COLO668 (cell line): Measurements from ENCODE around the gene SLC39A7.
A peak's percentile ranks its signal among the peaks of the same experiment; 100 is the strongest.

ENCODE experiments used
- DNase-seq: peaks from one replicate; lab custom pipeline; 2025; ENCODE audit not compliant: unreplicated experiment; lab: John Stamatoyannopoulos, UW

The SLC39A7 gene

GRCh38 chr6:33189164-33189563, 11.5 kb upstream of the SLC39A7 start:
- no peak for DNase-seq

- no peak for DNase-seq
Observed at GRCh38 chr6:33189625-33190448, 10.8 kb upstream of the SLC39A7 start.

- DNase-seq = no peak
Observed at GRCh38 chr6:33190504-33191107, 10.1 kb upstream of the SLC39A7 start.

GRCh38 chr6:33191383-33192104, 9.1 kb upstream of the SLC39A7 start:
- DNase-seq = peak; percentile 2

- DNase-seq = no peak
Observed at GRCh38 chr6:33192105-33192646, 8.5 kb upstream of the SLC39A7 start, which contains the start of gene COL11A2. Gene COL11A2 (minus strand): TSS chr6:33192467. CDS start chr6:33192240, 227 bp downstream.

- no peak for DNase-seq
Observed at GRCh38 chr6:33192671-33193602, 7.7 kb upstream of the SLC39A7 start.

GRCh38 chr6:33193619-33194018, 7.0 kb upstream of the SLC39A7 start:
- DNase-seq = no peak

GRCh38 chr6:33194431-33194979, 6.2 kb upstream of the SLC39A7 start:
- no peak for DNase-seq

GRCh38 chr6:33195304-33196165, 5.1 kb upstream of the SLC39A7 start:
- DNase-seq = no peak

- no peak for DNase-seq
Observed at GRCh38 chr6:33197431-33198048, 3.1 kb upstream of the SLC39A7 start.

GRCh38 chr6:33198159-33198852, 2.4 kb upstream of the SLC39A7 start:
- no peak for DNase-seq

GRCh38 chr6:33198853-33199436, 1.7 kb upstream of the SLC39A7 start:
- DNase-seq = no peak

GRCh38 chr6:33199687-33200218, 914 bp upstream of the SLC39A7 start:
- peak; percentile 81 for DNase-seq

- no peak for DNase-seq
Observed at GRCh38 chr6:33201147-33201545, 479 bp downstream of the SLC39A7 start.

GRCh38 chr6:33201935-33202334, 1.3 kb downstream of the SLC39A7 start:
- DNase-seq = no peak

GRCh38 chr6:33202799-33203198, 2.1 kb downstream of the SLC39A7 start:
- DNase-seq = no peak

- DNase-seq = no peak
Observed at GRCh38 chr6:33203443-33204164, 2.9 kb downstream of the SLC39A7 start.
